Measurements from ENCODE around the gene KIAA1549. TPM values are rescaled to one million over a fixed set of nuclear protein-coding genes. Genes with fewer than 3 reads are reported as not detected.

KIAA1549 gene
- polyA plus RNA-seq, 1 donor (not counting 4 experiments of a cell fraction or from before 2014, with no cell fraction given): 1.1 TPM

GRCh38 chr7:138861051-138861450 is 120.1 kb downstream of the KIAA1549 start:
- dilution Hi-C loops (cut with MboI; ENCODE audit: extremely low pct_ligation_motif_present, low sequenced_read_pairs): no loop called here
- H3K79me2 ChIP-seq (ENCODE audit: control insufficient read depth, insufficient read depth, low read length): no peaks in the 10 kb centered on the region
- FAIRE-seq: no peak

GRCh38 chr7:138857728-138858127 is 123.5 kb downstream of the KIAA1549 start:
- H3K36me3 ChIP-seq (ENCODE audit: control insufficient read depth in 2 of 2, extremely low read depth in 1 of 2, insufficient read depth in 2 of 2, low read length in 2 of 2): no peaks in the 10 kb centered on the region
- no peak overlapping the region for H3K4me2 ChIP-seq (ENCODE audit: control insufficient read depth, extremely low read depth, insufficient read depth, low read depth, low read length)
- DNase-seq (ENCODE audit: low read depth, low spot score) (no peak), FAIRE-seq (no peak)
- no peak overlapping the region for H3K9ac ChIP-seq (ENCODE audit: control insufficient read depth, extremely low read depth, insufficient read depth, low read length)
- no peaks in the 10 kb centered on the region for H3K9me1 ChIP-seq (ENCODE audit: control insufficient read depth, extremely low read depth, insufficient read depth, low read length)
- no peaks in the 10 kb centered on the region for H3K27me3 ChIP-seq (ENCODE audit: control insufficient read depth, extremely low read depth, insufficient read depth, low read length)
- H3K9me3 ChIP-seq (ENCODE audit: control insufficient read depth, low read depth, low read length): no peaks in the 10 kb centered on the region
- no peak overlapping the region for H3K27ac ChIP-seq (ENCODE audit: control insufficient read depth, insufficient read depth, low read length)
- no peaks in the 10 kb centered on the region for H3K79me2 ChIP-seq (ENCODE audit: control insufficient read depth, insufficient read depth, low read length)
- no peak overlapping the region for H3K4me3 ChIP-seq (ENCODE audit: control insufficient read depth in 2 of 3, extremely low read depth in 1 of 3, insufficient read depth in 2 of 3, low read depth in 1 of 3, low read length in 3 of 3)
- H4K20me1 ChIP-seq (ENCODE audit: control insufficient read depth, extremely low read depth, insufficient read depth, low read length): no peaks in the 10 kb centered on the region
- dilution Hi-C loops (cut with MboI; ENCODE audit: extremely low pct_ligation_motif_present, low sequenced_read_pairs): no loop called here
- no peak for TF ChIP-seq EZH2 (IDR thresholded peaks at IDR 0.05; ENCODE audit: low read length)
- TF ChIP-seq, protein P1, sequence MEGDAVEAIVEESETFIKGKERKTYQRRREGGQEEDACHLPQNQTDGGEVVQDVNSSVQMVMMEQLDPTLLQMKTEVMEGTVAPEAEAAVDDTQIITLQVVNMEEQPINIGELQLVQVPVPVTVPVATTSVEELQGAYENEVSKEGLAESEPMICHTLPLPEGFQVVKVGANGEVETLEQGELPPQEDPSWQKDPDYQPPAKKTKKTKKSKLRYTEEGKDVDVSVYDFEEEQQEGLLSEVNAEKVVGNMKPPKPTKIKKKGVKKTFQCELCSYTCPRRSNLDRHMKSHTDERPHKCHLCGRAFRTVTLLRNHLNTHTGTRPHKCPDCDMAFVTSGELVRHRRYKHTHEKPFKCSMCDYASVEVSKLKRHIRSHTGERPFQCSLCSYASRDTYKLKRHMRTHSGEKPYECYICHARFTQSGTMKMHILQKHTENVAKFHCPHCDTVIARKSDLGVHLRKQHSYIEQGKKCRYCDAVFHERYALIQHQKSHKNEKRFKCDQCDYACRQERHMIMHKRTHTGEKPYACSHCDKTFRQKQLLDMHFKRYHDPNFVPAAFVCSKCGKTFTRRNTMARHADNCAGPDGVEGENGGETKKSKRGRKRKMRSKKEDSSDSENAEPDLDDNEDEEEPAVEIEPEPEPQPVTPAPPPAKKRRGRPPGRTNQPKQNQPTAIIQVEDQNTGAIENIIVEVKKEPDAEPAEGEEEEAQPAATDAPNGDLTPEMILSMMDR (optimal IDR thresholded peaks at IDR 0.05 in 1 of 3, IDR thresholded peaks at IDR 0.05 in 1 of 3, conservative IDR thresholded peaks at IDR 0.05 in 1 of 3; ENCODE audit: extremely low read depth in 1 of 3, insufficient read depth in 2 of 3, low read length in 3 of 3): no peak
- no peak overlapping the region for H2AFZ ChIP-seq (ENCODE audit: control insufficient read depth, low read length)
- H3K4me1 ChIP-seq (ENCODE audit: control insufficient read depth, extremely low read depth, insufficient read depth, low read length): no peaks in the 10 kb centered on the region

More at GRCh38 chr7:138861051-138861450, 120.1 kb downstream of the KIAA1549 start:
- H3K36me3 ChIP-seq (ENCODE audit: control insufficient read depth in 2 of 2, extremely low read depth in 1 of 2, insufficient read depth in 2 of 2, low read length in 2 of 2): peaks cover 0 to 2% of the 10 kb centered on the region in 2 experiments
- no peak overlapping the region for H2AFZ ChIP-seq (ENCODE audit: control insufficient read depth, low read length)
- H3K4me2 ChIP-seq (ENCODE audit: control insufficient read depth, extremely low read depth, insufficient read depth, low read depth, low read length): no peak overlapping the region
- H3K9ac ChIP-seq (ENCODE audit: control insufficient read depth, extremely low read depth, insufficient read depth, low read length): no peak overlapping the region
- no peak for DNase-seq (ENCODE audit: low read depth, low spot score)
- peaks cover 8% of the 10 kb centered on the region for H3K4me1 ChIP-seq (ENCODE audit: control insufficient read depth, extremely low read depth, insufficient read depth, low read length)
- H3K9me3 ChIP-seq (ENCODE audit: control insufficient read depth, low read depth, low read length): no peaks in the 10 kb centered on the region
- TF ChIP-seq, protein P1 (optimal IDR thresholded peaks at IDR 0.05 in 1 of 3, IDR thresholded peaks at IDR 0.05 in 1 of 3, conservative IDR thresholded peaks at IDR 0.05 in 1 of 3; ENCODE audit: extremely low read depth in 1 of 3, insufficient read depth in 2 of 3, low read length in 3 of 3): no peak
- no peak for TF ChIP-seq EZH2 (IDR thresholded peaks at IDR 0.05; ENCODE audit: low read length)
- no peak overlapping the region for H3K27ac ChIP-seq (ENCODE audit: control insufficient read depth, insufficient read depth, low read length)
- no peak overlapping the region for H3K4me3 ChIP-seq (ENCODE audit: control insufficient read depth in 2 of 3, extremely low read depth in 1 of 3, insufficient read depth in 2 of 3, low read depth in 1 of 3, low read length in 3 of 3)
- H3K27me3 ChIP-seq (ENCODE audit: control insufficient read depth, extremely low read depth, insufficient read depth, low read length): no peaks in the 10 kb centered on the region
- no peaks in the 10 kb centered on the region for H3K9me1 ChIP-seq (ENCODE audit: control insufficient read depth, extremely low read depth, insufficient read depth, low read length)
- no peaks in the 10 kb centered on the region for H4K20me1 ChIP-seq (ENCODE audit: control insufficient read depth, extremely low read depth, insufficient read depth, low read length)

Measured in keratinocyte (primary cell).